HL-60/S4 (cell line): Measurements from ENCODE around the gene CLEC16A.

Source experiments
- in situ Hi-C: fragments of 300-500 bp; cut with MboI; formaldehyde crosslinking; loops from 2 replicates; pipeline ENCODE4 v1.14.3; 2022; ENCODE audit warnings: low sequenced_read_pairs

The CLEC16A gene

GRCh38 chr16:11144122-11144521 is 199.8 kb downstream of the CLEC16A start:
- in situ Hi-C loops: no loop called here

- in situ Hi-C loops: no loop called here
Observed at GRCh38 chr16:11145173-11145818, 200.9 kb downstream of the CLEC16A start.

- in situ Hi-C loops: no loop called here
Observed at GRCh38 chr16:11145819-11146211, 201.5 kb downstream of the CLEC16A start.

- in situ Hi-C loops: no loop called here
Observed at GRCh38 chr16:11147033-11147753, 202.8 kb downstream of the CLEC16A start.

GRCh38 chr16:11147754-11148444 is 203.5 kb downstream of the CLEC16A start:
- in situ Hi-C loops: no loop called here

GRCh38 chr16:11149011-11149616 is 204.8 kb downstream of the CLEC16A start:
- in situ Hi-C loops: no loop called here

GRCh38 chr16:11150190-11150589 is 205.8 kb downstream of the CLEC16A start:
- in situ Hi-C loops: no loop called here

GRCh38 chr16:11151156-11151884 is 207.0 kb downstream of the CLEC16A start:
- in situ Hi-C loops: no loop called here

GRCh38 chr16:11151885-11152629 is 207.7 kb downstream of the CLEC16A start:
- in situ Hi-C loops: no loop called here

GRCh38 chr16:11152677-11153331 is 208.4 kb downstream of the CLEC16A start:
- in situ Hi-C loops: no loop called here

- in situ Hi-C loops: no loop called here
Observed at GRCh38 chr16:11155284-11155806, 211.0 kb downstream of the CLEC16A start.

GRCh38 chr16:11156401-11156800 is 212.0 kb downstream of the CLEC16A start:
- in situ Hi-C loops: no loop called here

- in situ Hi-C loops: no loop called here
Observed at GRCh38 chr16:11157143-11157542, 212.8 kb downstream of the CLEC16A start.

- in situ Hi-C loops: no loop called here
Observed at GRCh38 chr16:11158018-11158417, 213.7 kb downstream of the CLEC16A start.

- in situ Hi-C loops: no loop called here
Observed at GRCh38 chr16:11159282-11159681, 214.9 kb downstream of the CLEC16A start.

- in situ Hi-C loops: no loop called here
Observed at GRCh38 chr16:11160676-11161115, 216.3 kb downstream of the CLEC16A start.

- in situ Hi-C loops: no loop called here
Observed at GRCh38 chr16:11161439-11161838, 217.1 kb downstream of the CLEC16A start.

GRCh38 chr16:11161974-11162373 is 217.6 kb downstream of the CLEC16A start:
- in situ Hi-C loops: no loop called here

GRCh38 chr16:11162586-11163268 is 218.4 kb downstream of the CLEC16A start:
- in situ Hi-C loops: no loop called here
